ENCODE measurements around the gene RYR3.

DNA sequence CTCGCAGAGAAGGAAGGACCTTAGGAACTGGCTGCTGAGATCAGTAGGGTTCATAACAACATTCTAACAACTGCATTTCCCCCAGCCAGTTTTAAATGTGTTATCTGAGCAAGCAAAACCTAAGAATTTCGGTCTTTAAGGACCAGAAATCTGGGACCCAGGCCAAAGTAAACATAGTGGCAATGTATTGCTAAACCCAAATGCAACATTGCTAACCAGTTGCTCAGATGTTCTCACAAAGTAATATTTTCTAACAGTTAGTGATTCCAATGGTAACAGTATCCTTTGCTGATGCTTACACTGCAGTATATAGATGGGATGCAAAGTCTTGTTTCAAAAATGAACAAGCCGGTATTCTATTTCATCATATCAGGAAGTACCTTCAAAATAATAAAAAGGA is 254.3 kb downstream of the RYR3 start:
- TF ChIP-seq, protein P1, sequence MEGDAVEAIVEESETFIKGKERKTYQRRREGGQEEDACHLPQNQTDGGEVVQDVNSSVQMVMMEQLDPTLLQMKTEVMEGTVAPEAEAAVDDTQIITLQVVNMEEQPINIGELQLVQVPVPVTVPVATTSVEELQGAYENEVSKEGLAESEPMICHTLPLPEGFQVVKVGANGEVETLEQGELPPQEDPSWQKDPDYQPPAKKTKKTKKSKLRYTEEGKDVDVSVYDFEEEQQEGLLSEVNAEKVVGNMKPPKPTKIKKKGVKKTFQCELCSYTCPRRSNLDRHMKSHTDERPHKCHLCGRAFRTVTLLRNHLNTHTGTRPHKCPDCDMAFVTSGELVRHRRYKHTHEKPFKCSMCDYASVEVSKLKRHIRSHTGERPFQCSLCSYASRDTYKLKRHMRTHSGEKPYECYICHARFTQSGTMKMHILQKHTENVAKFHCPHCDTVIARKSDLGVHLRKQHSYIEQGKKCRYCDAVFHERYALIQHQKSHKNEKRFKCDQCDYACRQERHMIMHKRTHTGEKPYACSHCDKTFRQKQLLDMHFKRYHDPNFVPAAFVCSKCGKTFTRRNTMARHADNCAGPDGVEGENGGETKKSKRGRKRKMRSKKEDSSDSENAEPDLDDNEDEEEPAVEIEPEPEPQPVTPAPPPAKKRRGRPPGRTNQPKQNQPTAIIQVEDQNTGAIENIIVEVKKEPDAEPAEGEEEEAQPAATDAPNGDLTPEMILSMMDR (IDR thresholded peaks at IDR 0.05): no peak
- TF ChIP-seq EZH2 (IDR thresholded peaks at IDR 0.05; ENCODE audit: borderline replicate concordance, insufficient read depth, low read depth, low read length, poor library complexity, severe bottlenecking): no peak
